Transverse colon (tissue), 4 donors: Measurements from ENCODE around the gene SPTBN2. TPM values are rescaled to one million over a fixed set of nuclear protein-coding genes. Genes with fewer than 3 reads are reported as not detected.

Experiments
- DNase-seq: peaks from one replicate; pipeline ENCODE4 v3.0.0-alpha.2; 2019
- H3K27ac ChIP-seq, 4 donors: fragments of 200-600 bp; sonication (generic); 2 replicates each; pipeline ENCODE4 v1.5.1; 2016 to 2018; ENCODE audit warnings: inconsistent platforms in 4 of 4
- H3K27me3 ChIP-seq: fragments of 200-600 bp; sonication (generic); 2 replicates; pipeline ENCODE4 v1.5.1; 2017; ENCODE audit warnings: inconsistent platforms
- H3K36me3 ChIP-seq, 4 donors: fragments of 200-600 bp; sonication (generic); 2 replicates each; pipeline ENCODE4 v1.5.1; 2017 to 2019; ENCODE audit warnings: inconsistent platforms in 4 of 4
- H3K4me1 ChIP-seq, 4 donors: fragments of 200-600 bp; sonication (generic); 2 replicates each; pipeline ENCODE4 v1.5.1; 2017 to 2020; ENCODE audit warnings: inconsistent platforms in 4 of 4
- H3K4me3 ChIP-seq, 4 donors: fragments of 200-600 bp; sonication (generic); 1 replicate in 1 of 4; 2 replicates in 3 of 4; pipeline versions ENCODE4 v1.5.1 to v1.6.1; 2017 to 2019; ENCODE audit warnings: inconsistent platforms in 4 of 4
- H3K9me3 ChIP-seq, 2 donors: fragments of 200-600 bp; sonication (generic); 2 replicates each; pipeline ENCODE4 v1.5.1; 2017 to 2019; ENCODE audit warnings: inconsistent platforms in 2 of 2
- EP300 ChIP-seq: sonication (generic); formaldehyde crosslinking; IDR thresholded peaks from one replicate; pipeline ENCODE4 v1.6.1; 2017; ENCODE audit warnings: antibody characterized with exemption, low read depth
- POLR2A ChIP-seq: fragments of 450-650 bp; IDR thresholded peaks from one replicate; pipeline ENCODE4 v1.6.1; 2016; ENCODE audit warnings: antibody characterized with exemption, mild to moderate bottlenecking, moderate library complexity
- POLR2AphosphoS5 ChIP-seq, 3 donors: sonication (generic); formaldehyde crosslinking; IDR thresholded peaks; one replicate each; pipeline ENCODE4 v1.6.1; 2016; ENCODE audit warnings: antibody characterized with exemption in 3 of 3
- WGBS, 2 donors: methylation state at CpG; one replicate each; pipeline ENCODE4 v1.1.5; 2018; ENCODE audit warnings: low coverage in 1 of 2; 5-methylcytosine and 5-hydroxymethylcytosine counted together
- in situ Hi-C, 4 donors: fragments of 200-750 bp; cut with MboI; loops; one replicate each; pipeline versions ENCODE4 v1.15.0 to v1.15.1; 2017; ENCODE audit warnings: low sequenced_read_pairs in 3 of 4, low pct_ligation_motif_present in 1 of 4, low pct_unique_long_range_greater_than_20kb in 1 of 4
- intact Hi-C: fragments of 100-400 bp; cut with DNase I; formaldehyde crosslinking; loops from one replicate; pipeline ENCODE4 v1.15.1; 2023; ENCODE audit warnings: low total_unique reads
- total RNA-seq, 4 donors: library from RNA; depleted of rRNA; stranded (reverse); fragments of >200 nt; gene quantifications; one replicate each; pipeline ENCODE4 v1.1.0, GENCODE V29; 2016
- TF ChIP-seq, protein P1 (sequence below), 5 experiments: fragments of 200-600 bp in 3 of 5; fragments of 450-650 bp in 2 of 5; sonication (generic) in 3 of 5; IDR thresholded peaks; 1 replicate in 2 of 5; 2 replicates in 3 of 5; pipeline ENCODE4 v1.5.1; 2016 to 2017; ENCODE audit warnings: antibody characterized with exemption in 5 of 5, inconsistent platforms in 3 of 5, mild to moderate bottlenecking in 2 of 5, moderate library complexity in 1 of 5

The SPTBN2 gene
- 1 to 10 TPM in 3 of 4 donors, under 1 TPM in 1; 0.75 to 2.2 (median 1.6) TPM for total RNA-seq

DNA sequence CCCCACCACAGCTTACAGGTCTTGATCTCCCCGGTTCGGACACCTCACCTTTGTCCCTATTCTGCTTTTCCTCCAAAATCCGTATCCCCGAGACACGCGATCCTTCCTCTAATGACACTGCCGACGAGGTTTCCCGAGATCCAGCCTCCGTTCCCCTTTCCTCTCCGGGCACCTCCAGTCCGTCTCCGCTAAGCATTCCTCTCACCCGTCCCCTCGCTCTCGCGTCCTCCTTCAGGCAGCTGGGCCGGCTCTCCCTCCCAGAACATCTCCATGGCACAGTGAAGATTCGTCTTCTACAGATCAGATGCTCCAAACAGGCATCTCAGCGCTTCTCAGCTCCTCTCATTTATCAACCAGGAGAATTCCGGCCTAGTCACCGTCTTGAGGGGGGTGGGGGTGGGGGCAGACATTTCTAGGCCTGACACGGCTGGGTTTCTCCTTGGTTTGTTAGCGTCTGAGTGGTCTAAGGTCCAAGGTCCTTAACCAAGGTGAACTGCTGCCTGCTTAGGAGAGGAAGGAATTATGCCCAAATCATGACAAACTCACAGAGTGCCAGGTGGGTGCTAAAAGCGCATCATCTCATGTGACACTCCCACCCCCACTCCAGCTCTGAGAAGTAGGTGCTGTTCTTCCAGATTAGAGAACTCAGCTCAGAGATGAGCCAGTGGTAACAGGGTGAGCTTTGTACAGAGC lies at the start of gene SPTBN2:
SPTBN2 (minus strand) TSS at position 524 of the 693 bp plus-strand sequence. CDS start 7,976 bp downstream, outside the sequence.
- H3K9me3 ChIP-seq = no peaks in the 10 kb centered on the region
- H3K4me3 ChIP-seq = peak within 1 kb of the TSS; percentile 18 to 65 (median 39)
- peaks cover 58% of the 10 kb centered on the region for H3K27me3 ChIP-seq
- no peaks in the 10 kb centered on the region for H3K36me3 ChIP-seq
- no peak within 1 kb of the TSS for H3K27ac ChIP-seq
- WGBS, 2 donors = 3 to 14% methylated on average over 6 to 25 of the region's 25 CpGs
- DNase-seq = peak; percentile 16
- TF ChIP-seq EP300 = no peak
- in situ Hi-C loops = no loop called here
- intact Hi-C loops = no loop called here
- peaks cover 2 to 15% (median 9%) of the 10 kb centered on the region in 4 donors for H3K4me1 ChIP-seq

DNA sequence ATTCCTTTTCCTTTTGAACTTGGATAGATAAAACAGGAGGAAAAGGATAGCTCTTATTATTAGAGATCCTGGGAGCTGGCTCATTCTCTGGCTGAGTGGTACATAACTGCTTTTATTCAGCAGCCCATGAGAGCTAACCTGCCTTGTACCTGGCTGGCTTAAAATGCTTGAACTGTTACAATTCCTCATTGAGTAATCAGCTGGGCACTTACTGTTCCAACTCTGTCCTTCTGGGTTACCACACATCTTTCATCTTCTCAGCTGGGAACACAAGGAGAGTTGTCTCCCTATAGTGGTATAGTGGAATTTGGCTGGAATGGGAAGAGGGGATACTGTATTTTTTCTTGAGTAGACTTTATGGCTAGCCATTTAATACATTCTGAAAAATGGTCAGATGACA lies 39.8 kb upstream of the SPTBN2 start:
- DNase-seq = no peak
- no peaks in the 10 kb centered on the region for H3K4me1 ChIP-seq
- no peak overlapping the region for H3K27ac ChIP-seq
- in situ Hi-C loops (no loop called here), intact Hi-C loops (no loop called here)
- TF ChIP-seq EP300 (no peak), POLR2A (no peak), POLR2AphosphoS5 (IDR thresholded peaks at IDR 0.05) (no peak)
- TF ChIP-seq, protein P1, sequence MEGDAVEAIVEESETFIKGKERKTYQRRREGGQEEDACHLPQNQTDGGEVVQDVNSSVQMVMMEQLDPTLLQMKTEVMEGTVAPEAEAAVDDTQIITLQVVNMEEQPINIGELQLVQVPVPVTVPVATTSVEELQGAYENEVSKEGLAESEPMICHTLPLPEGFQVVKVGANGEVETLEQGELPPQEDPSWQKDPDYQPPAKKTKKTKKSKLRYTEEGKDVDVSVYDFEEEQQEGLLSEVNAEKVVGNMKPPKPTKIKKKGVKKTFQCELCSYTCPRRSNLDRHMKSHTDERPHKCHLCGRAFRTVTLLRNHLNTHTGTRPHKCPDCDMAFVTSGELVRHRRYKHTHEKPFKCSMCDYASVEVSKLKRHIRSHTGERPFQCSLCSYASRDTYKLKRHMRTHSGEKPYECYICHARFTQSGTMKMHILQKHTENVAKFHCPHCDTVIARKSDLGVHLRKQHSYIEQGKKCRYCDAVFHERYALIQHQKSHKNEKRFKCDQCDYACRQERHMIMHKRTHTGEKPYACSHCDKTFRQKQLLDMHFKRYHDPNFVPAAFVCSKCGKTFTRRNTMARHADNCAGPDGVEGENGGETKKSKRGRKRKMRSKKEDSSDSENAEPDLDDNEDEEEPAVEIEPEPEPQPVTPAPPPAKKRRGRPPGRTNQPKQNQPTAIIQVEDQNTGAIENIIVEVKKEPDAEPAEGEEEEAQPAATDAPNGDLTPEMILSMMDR (IDR thresholded peaks at IDR 0.05) = no peak
- H3K36me3 ChIP-seq = no peaks in the 10 kb centered on the region
- no peaks in the 10 kb centered on the region for H3K27me3 ChIP-seq
- H3K4me3 ChIP-seq = no peak overlapping the region
- no peaks in the 10 kb centered on the region for H3K9me3 ChIP-seq

DNA sequence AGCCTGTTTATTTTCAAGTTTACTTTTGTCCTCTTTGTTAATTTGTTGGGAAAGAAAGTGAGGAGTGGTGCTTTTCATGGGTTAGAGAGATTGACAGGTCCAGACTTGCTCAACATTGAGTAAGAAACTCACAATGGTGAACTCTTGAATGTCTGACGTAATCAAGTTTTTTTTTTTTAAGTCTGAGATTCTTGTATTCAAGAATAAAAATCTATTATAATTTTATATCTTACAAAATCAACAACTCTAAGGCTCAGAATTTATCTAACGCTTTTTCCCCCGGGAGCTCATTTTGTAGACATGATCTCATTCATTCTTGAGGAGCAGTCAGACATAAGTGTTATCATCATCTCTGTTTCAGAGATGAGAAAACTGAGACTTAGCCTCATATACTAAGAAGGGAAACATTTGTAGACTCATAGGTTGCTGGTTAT lies 39.1 kb upstream of the SPTBN2 start:
- intact Hi-C loops = no loop called here
- in situ Hi-C loops = no loop called here
- H3K27ac ChIP-seq = no peak overlapping the region
- no peaks in the 10 kb centered on the region for H3K9me3 ChIP-seq
- TF ChIP-seq EP300 (no peak), POLR2AphosphoS5 (IDR thresholded peaks at IDR 0.05) (no peak), POLR2A (no peak)
- TF ChIP-seq, protein P1 (IDR thresholded peaks at IDR 0.05) = no peak
- no peaks in the 10 kb centered on the region for H3K4me1 ChIP-seq
- no peaks in the 10 kb centered on the region for H3K27me3 ChIP-seq
- H3K4me3 ChIP-seq = no peak overlapping the region
- WGBS, 2 donors = 91 to 100% methylated on average over 3 of the region's 3 CpGs
- no peak for DNase-seq
- no peaks in the 10 kb centered on the region for H3K36me3 ChIP-seq

DNA sequence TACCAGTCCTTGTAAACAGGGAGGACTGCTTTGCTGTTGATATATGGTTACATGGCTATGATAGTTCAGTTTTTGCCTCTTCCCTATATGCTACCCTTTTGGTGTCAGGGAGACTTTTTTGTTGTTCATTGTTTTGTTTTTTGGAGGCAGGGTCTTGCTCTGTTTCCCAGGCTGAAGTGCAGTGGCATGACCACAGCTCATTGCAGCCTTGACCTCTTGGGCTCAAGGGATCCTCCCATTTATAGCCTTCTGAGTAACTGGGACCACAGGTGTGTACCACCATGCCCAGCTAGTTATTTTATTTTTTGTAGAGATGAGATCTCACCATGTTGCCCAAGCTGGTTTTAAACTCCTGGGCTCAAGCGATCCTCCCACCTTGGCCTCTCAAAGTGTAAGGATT lies 38.6 kb upstream of the SPTBN2 start:
- Histone ChIP-seq H3K4me1 (no peaks in the 10 kb centered on the region), H3K4me3 (no peak overlapping the region), H3K27ac (no peak overlapping the region), H3K27me3 (no peaks in the 10 kb centered on the region), H3K9me3 (no peaks in the 10 kb centered on the region), H3K36me3 (no peaks in the 10 kb centered on the region)
- intact Hi-C loops (no loop called here), in situ Hi-C loops (no loop called here)
- WGBS, 2 donors = 100% methylated on average over 1 of the region's 1 CpG
- DNase-seq = no peak
- TF ChIP-seq POLR2AphosphoS5 (IDR thresholded peaks at IDR 0.05) (no peak), POLR2A (no peak), EP300 (no peak)
- TF ChIP-seq, protein P1 (IDR thresholded peaks at IDR 0.05) = no peak

DNA sequence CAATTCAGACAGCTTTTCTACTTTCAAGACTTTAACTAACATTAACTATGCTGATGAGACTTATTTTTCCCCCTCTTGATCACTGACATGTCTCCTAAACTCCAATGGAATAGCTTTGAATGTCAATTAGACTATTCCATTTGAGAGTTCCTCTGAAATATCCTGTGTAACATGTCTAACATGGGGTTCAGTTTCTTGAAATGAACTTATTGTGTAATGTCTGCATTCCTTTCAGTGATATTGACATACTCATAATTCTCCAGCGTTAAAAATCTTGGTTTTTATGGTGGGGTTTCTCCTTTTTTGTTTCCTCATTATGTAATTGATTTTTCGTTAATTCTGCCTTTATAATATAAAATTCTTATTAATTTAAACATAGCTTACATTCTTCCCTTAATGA lies 37.7 kb upstream of the SPTBN2 start:
- intact Hi-C loops = no loop called here
- Histone ChIP-seq H3K36me3 (no peaks in the 10 kb centered on the region), H3K9me3 (no peaks in the 10 kb centered on the region), H3K4me1 (no peaks in the 10 kb centered on the region), H3K4me3 (no peak overlapping the region), H3K27me3 (no peaks in the 10 kb centered on the region), H3K27ac (no peak overlapping the region)
- DNase-seq = no peak
- TF ChIP-seq POLR2AphosphoS5 (IDR thresholded peaks at IDR 0.05) = no peak
- in situ Hi-C loops = no loop called here
- WGBS, 2 donors = 87% methylated on average over 2 of the region's 2 CpGs
